Measurements from ENCODE around the gene FAM118B.

Gene FAM118B

GRCh38 chr11:126211236-126212088 is at the start of gene FAM118B, which contains the start of gene RPUSD4:
Gene FAM118B, plus strand, starts transcription at chr11:126211782. Its CDS starts 23,220 bp downstream, at chr11:126235002.
Gene RPUSD4, minus strand, starts transcription at chr11:126211650. Its CDS starts 12 bp downstream, at chr11:126211638.
- DNase-seq, result peak; percentile 99

GRCh38 chr11:126162306-126163030 is 49.1 kb upstream of the FAM118B start:
- no peak for DNase-seq

- no peak for DNase-seq
These were observed 48.4 kb upstream of the FAM118B start for GRCh38 chr11:126163074-126163700.

GRCh38 chr11:126163779-126164178 is 47.8 kb upstream of the FAM118B start:
- DNase-seq, result no peak

- no peak for DNase-seq
These were observed 46.8 kb upstream of the FAM118B start for GRCh38 chr11:126164781-126165180.

- DNase-seq, result no peak
These were observed 46.3 kb upstream of the FAM118B start for GRCh38 chr11:126165311-126165720.

- DNase-seq, result no peak
These were observed 45.8 kb upstream of the FAM118B start for GRCh38 chr11:126165757-126166156.

- DNase-seq, result no peak
These were observed 45.2 kb upstream of the FAM118B start for GRCh38 chr11:126166413-126166812.

- DNase-seq, result no peak
These were observed 44.1 kb upstream of the FAM118B start for GRCh38 chr11:126167488-126167887.

GRCh38 chr11:126169291-126169690 is 42.3 kb upstream of the FAM118B start:
- DNase-seq, result no peak

GRCh38 chr11:126172596-126173038 is 39.0 kb upstream of the FAM118B start:
- DNase-seq, result no peak

GRCh38 chr11:126173257-126173656 is 38.3 kb upstream of the FAM118B start:
- no peak for DNase-seq

GRCh38 chr11:126174816-126175215 is 36.8 kb upstream of the FAM118B start:
- DNase-seq, result no peak

GRCh38 chr11:126175393-126175792 is 36.2 kb upstream of the FAM118B start:
- no peak for DNase-seq

GRCh38 chr11:126176853-126177470 is 34.6 kb upstream of the FAM118B start:
- DNase-seq, result no peak

GRCh38 chr11:126181939-126182730 is 29.4 kb upstream of the FAM118B start:
- no peak for DNase-seq

- DNase-seq, result no peak
These were observed 28.7 kb upstream of the FAM118B start for GRCh38 chr11:126182787-126183445.

GRCh38 chr11:126185259-126186024 is 26.1 kb upstream of the FAM118B start:
- no peak for DNase-seq

GRCh38 chr11:126186025-126186698 is 25.4 kb upstream of the FAM118B start:
- DNase-seq, result no peak
